ENCODE data around the gene MADD. TPM values are rescaled to one million over a fixed set of nuclear protein-coding genes. Genes with fewer than 3 reads are reported as not detected.

The MADD gene
- total RNA-seq, 1 experiment from 2014 or later, result 26.4 TPM

GRCh38 chr11:47235163-47235562 is 34.8 kb upstream of the MADD start:
- DNase-seq, result no peak
- peaks cover 8% of the 10 kb centered on the region; the same call in 1 of the 2 replicates for H3K36me3 ChIP-seq (ENCODE audit: low read depth, low read length)

DNA sequence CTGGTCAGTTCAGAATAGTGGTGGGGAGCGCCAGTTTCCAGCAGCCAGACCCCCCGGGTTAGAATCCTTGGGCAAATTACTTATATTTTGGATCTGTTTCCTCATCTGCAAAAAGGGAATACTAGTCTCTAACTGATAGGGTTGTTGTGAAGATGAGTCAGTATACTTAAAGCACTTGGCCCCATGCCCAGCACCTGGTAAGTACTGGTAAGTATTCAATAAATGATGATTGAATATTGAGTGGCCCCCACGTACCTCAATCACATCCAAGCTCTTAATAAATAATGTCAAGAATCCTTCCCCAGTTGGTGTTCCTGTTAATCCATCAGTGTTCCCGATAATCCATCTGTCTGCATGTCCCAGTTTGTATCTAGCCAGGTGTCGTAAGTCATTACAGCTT is 33.5 kb upstream of the MADD start:
- H3K9me2 ChIP-seq (replicated peaks; ENCODE audit: low read length), result no peaks in the 10 kb centered on the region
- H3K4me3 ChIP-seq (ENCODE audit: low read length), result no peak overlapping the region
- H2AFZ ChIP-seq (ENCODE audit: low read length), result no peak overlapping the region
- 0 out of 2 replicates have a peak, but pooled peaks cover 4% of the 10 kb centered on the region for H3K79me2 ChIP-seq (ENCODE audit: low read length)
- H3K9ac ChIP-seq (ENCODE audit: low read length), result no peak overlapping the region
- peaks cover 8% of the 10 kb centered on the region; the same call in 1 of the 2 replicates for H3K36me3 ChIP-seq (ENCODE audit: low read depth, low read length)
- no peaks in the 10 kb centered on the region for H4K20me1 ChIP-seq (ENCODE audit: low read length)
- no peaks in the 10 kb centered on the region for H3K27me3 ChIP-seq (ENCODE audit: low read length)
- BruUV-seq (replicated peaks), result no TSS peak
- POLR2A ChIA-PET (ENCODE audit: unreplicated experiment), result no interaction called here
- ATAC-seq (no peak), DNase-seq (peak; percentile 52)
- TF ChIP-seq, protein P1, sequence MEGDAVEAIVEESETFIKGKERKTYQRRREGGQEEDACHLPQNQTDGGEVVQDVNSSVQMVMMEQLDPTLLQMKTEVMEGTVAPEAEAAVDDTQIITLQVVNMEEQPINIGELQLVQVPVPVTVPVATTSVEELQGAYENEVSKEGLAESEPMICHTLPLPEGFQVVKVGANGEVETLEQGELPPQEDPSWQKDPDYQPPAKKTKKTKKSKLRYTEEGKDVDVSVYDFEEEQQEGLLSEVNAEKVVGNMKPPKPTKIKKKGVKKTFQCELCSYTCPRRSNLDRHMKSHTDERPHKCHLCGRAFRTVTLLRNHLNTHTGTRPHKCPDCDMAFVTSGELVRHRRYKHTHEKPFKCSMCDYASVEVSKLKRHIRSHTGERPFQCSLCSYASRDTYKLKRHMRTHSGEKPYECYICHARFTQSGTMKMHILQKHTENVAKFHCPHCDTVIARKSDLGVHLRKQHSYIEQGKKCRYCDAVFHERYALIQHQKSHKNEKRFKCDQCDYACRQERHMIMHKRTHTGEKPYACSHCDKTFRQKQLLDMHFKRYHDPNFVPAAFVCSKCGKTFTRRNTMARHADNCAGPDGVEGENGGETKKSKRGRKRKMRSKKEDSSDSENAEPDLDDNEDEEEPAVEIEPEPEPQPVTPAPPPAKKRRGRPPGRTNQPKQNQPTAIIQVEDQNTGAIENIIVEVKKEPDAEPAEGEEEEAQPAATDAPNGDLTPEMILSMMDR (conservative IDR thresholded peaks at IDR 0.05; ENCODE audit: low read depth, low read length), result no peak
- no peak for TF ChIP-seq EZH2 (IDR thresholded peaks at IDR 0.05; ENCODE audit: low read length, unreplicated experiment)
- no peak overlapping the region for H3K27ac ChIP-seq (ENCODE audit: low read length)
- H3F3A ChIP-seq (ENCODE audit: low read length, unreplicated experiment), result peaks cover 5% of the 10 kb centered on the region
- H3K9me3 ChIP-seq (ENCODE audit: low read length), result no peaks in the 10 kb centered on the region
- CTCF ChIA-PET, result no interaction called here
- H3K4me1 ChIP-seq (ENCODE audit: insufficient read depth, low read length), result peaks cover 43% of the 10 kb centered on the region
- peak overlapping the region; percentile 51 for H3K4me2 ChIP-seq (ENCODE audit: low read length)
- intact Hi-C loops (cut with micrococcal nuclease), result no loop called here

More at GRCh38 chr11:47235163-47235562, 34.8 kb upstream of the MADD start:
- intact Hi-C loops (cut with micrococcal nuclease), result no loop called here
- Histone ChIP-seq H4K20me1 (ENCODE audit: low read length) (no peaks in the 10 kb centered on the region), H3K27me3 (ENCODE audit: low read length) (no peaks in the 10 kb centered on the region), H2AFZ (ENCODE audit: low read length) (peak overlapping the region; percentile 40; the same call in 1 of the 2 replicates), H3K27ac (ENCODE audit: low read length) (peak overlapping the region; percentile 91), H3K9me2 (replicated peaks; ENCODE audit: low read length) (no peaks in the 10 kb centered on the region), H3K79me2 (ENCODE audit: low read length) (0 out of 2 replicates have a peak, but pooled peaks cover 4% of the 10 kb centered on the region), H3K4me2 (ENCODE audit: low read length) (peak overlapping the region; percentile 81), H3K9ac (ENCODE audit: low read length) (peak overlapping the region; percentile 54), H3K4me1 (ENCODE audit: insufficient read depth, low read length) (peaks cover 43% of the 10 kb centered on the region), H3K4me3 (ENCODE audit: low read length) (peak overlapping the region; percentile 63), H3K9me3 (ENCODE audit: low read length) (no peaks in the 10 kb centered on the region), H3F3A (ENCODE audit: low read length, unreplicated experiment) (peaks cover 5% of the 10 kb centered on the region)
- CTCF ChIA-PET, result interaction anchor here (1.2 to 2.6 kb wide), 3 partner anchors 21 to 56 kb away, joined by 3 to 33 read pairs (median 10); partner anchors contain the start of gene DDB2
- ATAC-seq, result no peak
- BruUV-seq (replicated peaks), result no TSS peak
- TF ChIP-seq EZH2 (IDR thresholded peaks at IDR 0.05; ENCODE audit: low read length, unreplicated experiment), result no peak
- TF ChIP-seq, protein P1 (conservative IDR thresholded peaks at IDR 0.05; ENCODE audit: low read depth, low read length), result no peak
- TF ChIP-seq EZH2phosphoT487 (IDR thresholded peaks at IDR 0.05; ENCODE audit: borderline replicate concordance, low read length), result no peak
- POLR2A ChIA-PET (ENCODE audit: unreplicated experiment), result interaction anchor here (0.6 kb wide), 1 partner anchor 308 kb away, joined by 3 read pairs; no protein-coding TSS in a partner anchor

- H3K27me3 ChIP-seq (ENCODE audit: low read length), result no peaks in the 10 kb centered on the region
- 0 out of 2 replicates have a peak, but pooled peaks cover 4% of the 10 kb centered on the region for H3K79me2 ChIP-seq (ENCODE audit: low read length)
- H3K9ac ChIP-seq (ENCODE audit: low read length), result no peak overlapping the region
- BruUV-seq (replicated peaks), result no TSS peak
- intact Hi-C loops (cut with micrococcal nuclease), result no loop called here
- H3K4me1 ChIP-seq (ENCODE audit: insufficient read depth, low read length), result peaks cover 22% of the 10 kb centered on the region
- ChIA-PET POLR2A (ENCODE audit: unreplicated experiment) (no interaction called here), CTCF (no interaction called here)
- TF ChIP-seq, protein P1 (conservative IDR thresholded peaks at IDR 0.05; ENCODE audit: low read depth, low read length), result no peak
- TF ChIP-seq EZH2phosphoT487 (IDR thresholded peaks at IDR 0.05; ENCODE audit: borderline replicate concordance, low read length) (no peak), EZH2 (IDR thresholded peaks at IDR 0.05; ENCODE audit: low read length, unreplicated experiment) (no peak)
- DNase-seq, result no peak
- H3K9me3 ChIP-seq (ENCODE audit: low read length), result no peaks in the 10 kb centered on the region
- ATAC-seq, result no peak
- H2AFZ ChIP-seq (ENCODE audit: low read length), result no peak overlapping the region
- H3K36me3 ChIP-seq (ENCODE audit: low read depth, low read length), result peaks cover 8% of the 10 kb centered on the region; the same call in 1 of the 2 replicates
- H3F3A ChIP-seq (ENCODE audit: low read length, unreplicated experiment), result no peaks in the 10 kb centered on the region
- no peaks in the 10 kb centered on the region for H4K20me1 ChIP-seq (ENCODE audit: low read length)
- H3K9me2 ChIP-seq (replicated peaks; ENCODE audit: low read length), result no peaks in the 10 kb centered on the region
- H3K27ac ChIP-seq (ENCODE audit: low read length), result no peak overlapping the region
- no peak overlapping the region for H3K4me2 ChIP-seq (ENCODE audit: low read length)
- no peak overlapping the region for H3K4me3 ChIP-seq (ENCODE audit: low read length)
These were observed 30.1 kb upstream of the MADD start for GRCh38 chr11:47239852-47240251.
